ENCODE measurements around the gene PAXX. TPM values are rescaled to one million over a fixed set of nuclear protein-coding genes. Genes with fewer than 3 reads are reported as not detected.

The PAXX gene
- total and polyA plus RNA-seq, 8 donors = 11.9 to 206 (median 92.0) TPM

DNA sequence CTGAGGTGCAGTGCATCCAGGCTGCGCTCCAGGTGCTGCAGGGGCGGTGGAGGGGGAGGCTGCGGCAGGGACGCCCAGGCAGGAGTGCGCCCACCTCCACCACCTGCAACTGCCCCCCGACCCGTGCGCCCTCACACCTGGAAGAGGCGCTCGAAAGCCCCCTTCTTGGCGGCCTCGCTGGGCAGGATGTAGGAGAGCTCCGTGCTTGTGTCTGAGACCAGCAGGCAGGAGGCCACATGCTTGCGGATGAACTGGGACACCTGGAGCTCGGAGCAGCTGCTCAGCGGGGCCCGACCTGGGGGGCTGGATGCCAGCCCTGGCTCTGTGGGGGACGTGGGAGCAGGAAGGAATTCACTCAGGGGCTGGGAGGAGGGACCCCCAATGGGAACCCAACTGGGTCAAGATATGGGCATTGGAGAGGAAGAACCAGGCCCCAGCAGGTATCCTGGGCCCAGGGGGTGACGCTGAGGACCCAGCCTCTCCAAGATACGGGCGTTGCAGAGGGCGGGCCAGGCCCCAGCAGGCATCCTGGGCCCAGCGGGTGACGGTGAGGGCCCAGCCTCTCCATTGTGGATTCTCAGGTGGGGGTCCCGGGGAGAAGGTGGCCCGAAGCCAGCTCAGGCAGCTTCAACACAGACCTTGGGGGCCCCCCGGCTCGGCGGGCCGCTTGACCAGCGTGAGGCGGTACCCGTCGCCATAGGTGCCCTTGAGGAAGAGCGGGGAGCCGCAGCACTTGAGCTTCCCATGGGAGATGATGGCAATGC is 22.7 kb downstream of the PAXX start:
- WGBS, 5 donors = 95 to 98% (median 97%) methylated on average over 11 to 36 of the region's 36 CpGs
- no peaks in the 10 kb centered on the region for H3K4me1 ChIP-seq
- H3K4me3 ChIP-seq = no peak overlapping the region
- DNase-seq = no peak
- no peaks in the 10 kb centered on the region for H3K27me3 ChIP-seq
- H3K36me3 ChIP-seq = peaks cover 18 to 96% (median 88%) of the 10 kb centered on the region in 4 donors
- TF ChIP-seq, protein P1, sequence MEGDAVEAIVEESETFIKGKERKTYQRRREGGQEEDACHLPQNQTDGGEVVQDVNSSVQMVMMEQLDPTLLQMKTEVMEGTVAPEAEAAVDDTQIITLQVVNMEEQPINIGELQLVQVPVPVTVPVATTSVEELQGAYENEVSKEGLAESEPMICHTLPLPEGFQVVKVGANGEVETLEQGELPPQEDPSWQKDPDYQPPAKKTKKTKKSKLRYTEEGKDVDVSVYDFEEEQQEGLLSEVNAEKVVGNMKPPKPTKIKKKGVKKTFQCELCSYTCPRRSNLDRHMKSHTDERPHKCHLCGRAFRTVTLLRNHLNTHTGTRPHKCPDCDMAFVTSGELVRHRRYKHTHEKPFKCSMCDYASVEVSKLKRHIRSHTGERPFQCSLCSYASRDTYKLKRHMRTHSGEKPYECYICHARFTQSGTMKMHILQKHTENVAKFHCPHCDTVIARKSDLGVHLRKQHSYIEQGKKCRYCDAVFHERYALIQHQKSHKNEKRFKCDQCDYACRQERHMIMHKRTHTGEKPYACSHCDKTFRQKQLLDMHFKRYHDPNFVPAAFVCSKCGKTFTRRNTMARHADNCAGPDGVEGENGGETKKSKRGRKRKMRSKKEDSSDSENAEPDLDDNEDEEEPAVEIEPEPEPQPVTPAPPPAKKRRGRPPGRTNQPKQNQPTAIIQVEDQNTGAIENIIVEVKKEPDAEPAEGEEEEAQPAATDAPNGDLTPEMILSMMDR (IDR thresholded peaks at IDR 0.05) = no peak
- TF ChIP-seq EP300 (IDR thresholded peaks at IDR 0.05) (no peak), POLR2AphosphoS5 (IDR thresholded peaks at IDR 0.05) (no peak), POLR2A (IDR thresholded peaks at IDR 0.05) (no peak)
- H3K9me3 ChIP-seq = no peaks in the 10 kb centered on the region
- intact Hi-C loops (cut with DNase I; ENCODE audit: low total_unique reads) = no loop called here
- no peak overlapping the region for H3K27ac ChIP-seq

DNA sequence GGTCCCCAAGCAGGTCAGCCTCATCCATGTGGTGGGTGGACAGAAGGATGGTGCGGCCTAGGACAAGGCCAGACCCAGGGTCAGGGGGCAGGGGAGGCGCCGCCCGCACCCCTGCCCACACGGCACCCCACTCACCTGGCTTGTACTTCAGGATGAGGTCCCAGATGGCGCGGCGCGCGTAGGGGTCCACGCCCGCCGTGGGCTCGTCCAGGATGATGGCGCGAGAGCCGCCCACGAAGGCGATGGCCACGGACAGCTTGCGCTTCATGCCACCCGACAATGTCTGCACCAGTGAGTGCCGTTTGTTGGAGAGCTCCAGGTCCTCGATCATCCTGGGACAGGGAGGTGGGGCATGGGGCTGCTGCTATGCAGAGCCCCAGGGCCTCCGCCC is 23.3 kb downstream of the PAXX start:
- no peaks in the 10 kb centered on the region for H3K9me3 ChIP-seq
- TF ChIP-seq, protein P1 (IDR thresholded peaks at IDR 0.05) = no peak
- no peak for TF ChIP-seq POLR2AphosphoS5 (IDR thresholded peaks at IDR 0.05)
- no peak for TF ChIP-seq POLR2A (IDR thresholded peaks at IDR 0.05)
- no peak for TF ChIP-seq EP300 (IDR thresholded peaks at IDR 0.05)
- 95 to 100% (median 97%) methylated on average over 14 to 25 of the region's 25 CpGs for WGBS, 5 donors
- intact Hi-C loops (cut with DNase I; ENCODE audit: low total_unique reads) = no loop called here
- no peak overlapping the region for H3K27ac ChIP-seq
- peaks cover 21 to 96% (median 88%) of the 10 kb centered on the region in 4 donors for H3K36me3 ChIP-seq
- no peaks in the 10 kb centered on the region for H3K27me3 ChIP-seq
- H3K4me3 ChIP-seq = no peak overlapping the region
- DNase-seq = no peak
- no peaks in the 10 kb centered on the region for H3K4me1 ChIP-seq

DNA sequence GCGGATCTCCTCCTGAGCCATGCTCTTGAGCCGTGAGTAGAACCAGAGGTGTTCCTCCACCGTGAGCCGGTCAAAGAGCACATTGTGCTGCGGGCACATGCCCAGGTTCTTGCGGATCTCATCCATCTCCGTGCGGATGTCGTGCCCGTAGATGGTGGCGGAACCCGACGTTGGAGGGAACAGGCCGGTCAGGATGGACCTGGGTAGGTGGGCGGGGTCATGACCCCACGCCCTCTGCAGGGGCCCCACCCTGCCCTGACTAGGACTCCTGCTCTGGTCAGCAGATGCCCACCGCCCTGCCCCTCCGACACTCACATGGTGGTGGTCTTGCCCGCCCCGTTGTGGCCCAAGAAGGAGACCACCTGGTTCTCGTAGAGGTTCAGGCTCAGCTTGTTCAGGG is 23.8 kb downstream of the PAXX start:
- no peaks in the 10 kb centered on the region for H3K27me3 ChIP-seq
- intact Hi-C loops (cut with DNase I; ENCODE audit: low total_unique reads) = no loop called here
- WGBS, 5 donors = 92 to 97% (median 96%) methylated on average over 19 to 21 of the region's 21 CpGs
- no peaks in the 10 kb centered on the region for H3K9me3 ChIP-seq
- no peak for DNase-seq
- H3K4me3 ChIP-seq = no peak overlapping the region
- peaks cover 24 to 98% (median 90%) of the 10 kb centered on the region in 4 donors for H3K36me3 ChIP-seq
- TF ChIP-seq, protein P1 (IDR thresholded peaks at IDR 0.05) = no peak
- TF ChIP-seq EP300 (IDR thresholded peaks at IDR 0.05) (no peak), POLR2AphosphoS5 (IDR thresholded peaks at IDR 0.05) (no peak), POLR2A (IDR thresholded peaks at IDR 0.05) (no peak)
- no peak overlapping the region for H3K27ac ChIP-seq
- no peaks in the 10 kb centered on the region for H3K4me1 ChIP-seq

DNA sequence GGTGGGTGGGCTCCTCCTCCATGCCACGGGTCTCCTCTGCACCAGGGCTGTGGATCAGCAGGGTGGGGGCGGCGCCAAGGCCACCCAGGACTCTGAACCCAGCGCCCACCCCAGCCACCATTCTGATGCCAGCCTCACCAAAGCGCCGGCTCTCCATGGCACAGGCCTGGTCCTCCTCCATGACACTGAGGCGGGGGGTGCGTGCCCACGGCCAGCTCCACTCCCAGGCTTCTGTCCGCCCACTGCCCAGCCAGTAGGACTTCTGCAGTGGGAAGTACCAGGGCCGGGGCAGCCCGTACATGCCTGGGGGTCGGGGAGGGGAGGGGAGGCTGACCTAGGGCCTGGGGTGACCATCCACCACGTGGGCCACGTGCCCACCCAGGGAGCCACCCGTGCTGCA is 24.2 kb downstream of the PAXX start:
- no peak overlapping the region for H3K4me3 ChIP-seq
- no peaks in the 10 kb centered on the region for H3K4me1 ChIP-seq
- no peak for DNase-seq
- H3K9me3 ChIP-seq = no peaks in the 10 kb centered on the region
- no peaks in the 10 kb centered on the region for H3K27me3 ChIP-seq
- WGBS, 5 donors = 87 to 95% (median 92%) methylated on average over 13 to 16 of the region's 16 CpGs
- no peak overlapping the region for H3K27ac ChIP-seq
- peaks cover 24 to 98% (median 88%) of the 10 kb centered on the region in 4 donors for H3K36me3 ChIP-seq
- intact Hi-C loops (cut with DNase I; ENCODE audit: low total_unique reads) = no loop called here
- TF ChIP-seq EP300 (IDR thresholded peaks at IDR 0.05) = no peak
- no peak for TF ChIP-seq POLR2AphosphoS5 (IDR thresholded peaks at IDR 0.05)
- TF ChIP-seq, protein P1 (IDR thresholded peaks at IDR 0.05) = no peak
- no peak for TF ChIP-seq POLR2A (IDR thresholded peaks at IDR 0.05)

All from stomach (tissue), 9 donors.